ENCODE results near the gene INTS11. TPM values are rescaled to one million over a fixed set of nuclear protein-coding genes. Genes with fewer than 3 reads are reported as not detected.

Gene INTS11
- polyA plus RNA-seq, 3 donors, result 92.8 to 117 (median 98.6) TPM

- 50 to 69% (median 61%) methylated on average over 6 of the region's 6 CpGs for WGBS, 3 donors
Observed at GRCh38 chr1:1359308-1359663, 34.8 kb upstream of the INTS11 start.

GRCh38 chr1:1358433-1359271 is 34.2 kb upstream of the INTS11 start, which contains the start of gene MXRA8:
MXRA8 (minus strand) TSS chr1:1358555; CDS start chr1:1358504, 51 bp downstream.
- H3K27ac ChIP-seq (ENCODE audit: low read depth, low read length), result no peak within 1 kb of the TSS
- 26 to 29% (median 29%) methylated on average over 25 to 29 of the region's 29 CpGs for WGBS, 3 donors

More at GRCh38 chr1:1359308-1359663, 34.8 kb upstream of the INTS11 start:
- no peak overlapping the region for H3K27ac ChIP-seq (ENCODE audit: low read depth, low read length)

- WGBS, 3 donors, result 19 to 27% (median 24%) methylated on average over 17 to 18 of the region's 18 CpGs
- H3K27ac ChIP-seq (ENCODE audit: low read depth, low read length), result no peak overlapping the region
Observed at GRCh38 chr1:1357871-1358432, 33.5 kb upstream of the INTS11 start.

GRCh38 chr1:1356796-1357401 is 32.4 kb upstream of the INTS11 start:
- peak overlapping the region; percentile 13 for H3K27ac ChIP-seq (ENCODE audit: low read depth, low read length)
- WGBS, 3 donors, result 37 to 60% (median 52%) methylated on average over 26 of the region's 26 CpGs

GRCh38 chr1:1356166-1356795 is 31.8 kb upstream of the INTS11 start:
- H3K27ac ChIP-seq (ENCODE audit: low read depth, low read length), result peak overlapping the region; percentile 13
- WGBS, 3 donors, result 36 to 45% (median 41%) methylated on average over 6 to 8 of the region's 8 CpGs

GRCh38 chr1:1355416-1355815 is 31.0 kb upstream of the INTS11 start:
- peak overlapping the region; percentile 31 for H3K27ac ChIP-seq (ENCODE audit: low read depth, low read length)
- WGBS, 3 donors, result 3 to 17% (median 11%) methylated on average over 37 to 52 of the region's 52 CpGs

GRCh38 chr1:1354271-1355247 is 30.1 kb upstream of the INTS11 start:
- WGBS, 3 donors, result 18 to 35% (median 33%) methylated on average over 84 to 114 of the region's 116 CpGs

GRCh38 chr1:1353389-1354151 is 29.1 kb upstream of the INTS11 start:
- 17 to 42% (median 33%) methylated on average over 28 of the region's 28 CpGs for WGBS, 3 donors
- H3K27ac ChIP-seq (ENCODE audit: low read depth, low read length), result no peak overlapping the region

More at GRCh38 chr1:1354271-1355247, 30.1 kb upstream of the INTS11 start:
- H3K27ac ChIP-seq (ENCODE audit: low read depth, low read length), result no peak overlapping the region

GRCh38 chr1:1352786-1353388 is 28.4 kb upstream of the INTS11 start:
- H3K27ac ChIP-seq (ENCODE audit: low read depth, low read length), result no peak overlapping the region
- WGBS, 3 donors, result 25 to 30% (median 27%) methylated on average over 4 to 5 of the region's 5 CpGs

- whole genome bisulfite sequencing, 3 donors, result 50 to 67% (median 54%) methylated on average over 25 to 29 of the region's 29 CpGs
- H3K27ac ChIP-seq (ENCODE audit: low read depth, low read length), result peak overlapping the region; percentile 26
Observed at GRCh38 chr1:1351511-1352427, 27.3 kb upstream of the INTS11 start.

GRCh38 chr1:1349256-1350012 is 25.0 kb upstream of the INTS11 start, which contains the start of gene DVL1:
DVL1 (minus strand) TSS chr1:1349418; CDS start chr1:1349065, 353 bp downstream.
- 0% methylated on average over 67 to 119 of the region's 122 CpGs for WGBS, 3 donors

GRCh38 chr1:1348420-1349255 is 24.2 kb upstream of the INTS11 start:
- WGBS, 3 donors, result 0 to 1% (median 0%) methylated on average over 80 to 109 of the region's 109 CpGs
- no peak overlapping the region for H3K27ac ChIP-seq (ENCODE audit: low read depth, low read length)

More at GRCh38 chr1:1349256-1350012, 25.0 kb upstream of the INTS11 start, which contains the start of gene DVL1:
- H3K27ac ChIP-seq (ENCODE audit: low read depth, low read length), result no peak within 1 kb of the TSS

- WGBS, 3 donors, result 14 to 44% (median 35%) methylated on average over 26 of the region's 26 CpGs
- H3K27ac ChIP-seq (ENCODE audit: low read depth, low read length), result no peak overlapping the region
Observed at GRCh38 chr1:1347663-1348419, 23.4 kb upstream of the INTS11 start.
